Trophoblast cell (in vitro differentiated cells and primary cell): Measurements from ENCODE around the gene UBQLN4.
A peak's percentile ranks its signal among the peaks of the same experiment; 100 is the strongest.

Source experiments
- DNase-seq, 2 donors: peaks; one replicate each; pipeline ENCODE4 v3.0.0-alpha.2; 2016
- H2AFZ ChIP-seq: 2 replicates; pipeline ENCODE4 v1.6.1; 2013; ENCODE audit warnings: low read length, moderate library complexity, mild to moderate bottlenecking; ENCODE audit not compliant: insufficient read depth, poor library complexity
- H2AK5ac ChIP-seq: 2 replicates; pipeline ENCODE4 v1.6.1; 2013; ENCODE audit warnings: mild to moderate bottlenecking, low read length
- H2BK120ac ChIP-seq: 2 replicates; pipeline ENCODE4 v1.6.1; 2013; ENCODE audit warnings: low read length, mild to moderate bottlenecking, moderate library complexity; ENCODE audit not compliant: insufficient read depth, poor library complexity
- H2BK12ac ChIP-seq: 2 replicates; pipeline ENCODE4 v1.6.1; 2013; ENCODE audit warnings: mild to moderate bottlenecking, low read length, moderate library complexity
- H2BK5ac ChIP-seq: 2 replicates; pipeline ENCODE4 v1.6.1; 2013; ENCODE audit warnings: low read length, low read depth, moderate library complexity, mild to moderate bottlenecking; ENCODE audit not compliant: poor library complexity
- H3K14ac ChIP-seq: 2 replicates; pipeline ENCODE4 v1.6.1; 2013; ENCODE audit warnings: mild to moderate bottlenecking, low read length
- H3K18ac ChIP-seq: 2 replicates; pipeline ENCODE4 v1.6.1; 2013; ENCODE audit warnings: mild to moderate bottlenecking, low read length
- H3K23ac ChIP-seq: 2 replicates; pipeline ENCODE4 v1.6.1; 2013; ENCODE audit warnings: low read length
- H3K27ac ChIP-seq: 2 replicates; pipeline ENCODE4 v1.5.1; 2013; ENCODE audit warnings: low read depth, mild to moderate bottlenecking, inconsistent platforms, low read length, moderate library complexity
- H3K27me3 ChIP-seq: 2 replicates; pipeline ENCODE4 v1.6.1; 2013; ENCODE audit warnings: inconsistent platforms, mild to moderate bottlenecking, low read length, moderate library complexity; ENCODE audit not compliant: insufficient read depth
- H3K36me3 ChIP-seq, 2 experiments: 1 replicate in 1 of 2; 2 replicates in 1 of 2; pipeline ENCODE4 v1.6.1; 2013; ENCODE audit warnings: low read length in 2 of 2, mild to moderate bottlenecking in 2 of 2, moderate library complexity in 1 of 2; ENCODE audit not compliant: insufficient read depth in 2 of 2, control insufficient read depth in 1 of 2
- H3K4ac ChIP-seq: 2 replicates; pipeline ENCODE4 v1.6.1; 2013; ENCODE audit warnings: low read depth, mild to moderate bottlenecking, low read length, moderate library complexity
- H3K4me1 ChIP-seq, 2 experiments: 1 replicate in 1 of 2; 2 replicates in 1 of 2; pipeline ENCODE4 v1.6.1; 2013; ENCODE audit warnings: low read length in 2 of 2, mild to moderate bottlenecking in 2 of 2, moderate library complexity in 1 of 2; ENCODE audit not compliant: insufficient read depth in 2 of 2, control insufficient read depth in 1 of 2
- H3K4me2 ChIP-seq: 2 replicates; pipeline ENCODE4 v1.6.1; 2013; ENCODE audit warnings: inconsistent platforms, mild to moderate bottlenecking, low read length, moderate library complexity
- H3K4me3 ChIP-seq: 2 replicates; pipeline ENCODE4 v1.5.1; 2013; ENCODE audit warnings: mild to moderate bottlenecking, low read depth, low read length, inconsistent platforms
- H3K79me1 ChIP-seq: one replicate; pipeline ENCODE4 v1.6.1; 2013; ENCODE audit warnings: low read length
- H3K79me2 ChIP-seq: 2 replicates; pipeline ENCODE4 v1.6.1; 2013; ENCODE audit warnings: low read length, mild to moderate bottlenecking; ENCODE audit not compliant: control insufficient read depth, insufficient read depth, poor library complexity
- H3K9ac ChIP-seq: 2 replicates; pipeline ENCODE4 v1.6.1; 2013; ENCODE audit warnings: mild to moderate bottlenecking, low read length
- H3K9me3 ChIP-seq: 2 replicates; pipeline ENCODE4 v1.6.1; 2013; ENCODE audit warnings: low read depth, mild to moderate bottlenecking, control low read depth, inconsistent platforms, low read length; ENCODE audit not compliant: insufficient read depth
- H4K12ac ChIP-seq: 2 replicates; pipeline ENCODE4 v1.6.1; 2013; ENCODE audit warnings: low read depth, mild to moderate bottlenecking, low read length, moderate library complexity
- H4K8ac ChIP-seq: 2 replicates; pipeline ENCODE4 v1.6.1; 2013; ENCODE audit warnings: low read depth, mild to moderate bottlenecking, low read length, moderate library complexity
- H4K91ac ChIP-seq: one replicate; pipeline ENCODE4 v1.6.1; 2013; ENCODE audit warnings: low read depth, mild to moderate bottlenecking, low read length, moderate library complexity
- WGBS: extraction: QIAGEN DNeasy Blood & Tissue Kit; methylation state at CpG from one replicate; pipeline ENCODE4 v1.1.7; 2013; ENCODE audit warnings: missing lambda C conversion rate; ENCODE audit not compliant: insufficient read length, insufficient coverage; ENCODE audit errors: extremely low coverage; 5-methylcytosine and 5-hydroxymethylcytosine counted together

Gene UBQLN4

DNA sequence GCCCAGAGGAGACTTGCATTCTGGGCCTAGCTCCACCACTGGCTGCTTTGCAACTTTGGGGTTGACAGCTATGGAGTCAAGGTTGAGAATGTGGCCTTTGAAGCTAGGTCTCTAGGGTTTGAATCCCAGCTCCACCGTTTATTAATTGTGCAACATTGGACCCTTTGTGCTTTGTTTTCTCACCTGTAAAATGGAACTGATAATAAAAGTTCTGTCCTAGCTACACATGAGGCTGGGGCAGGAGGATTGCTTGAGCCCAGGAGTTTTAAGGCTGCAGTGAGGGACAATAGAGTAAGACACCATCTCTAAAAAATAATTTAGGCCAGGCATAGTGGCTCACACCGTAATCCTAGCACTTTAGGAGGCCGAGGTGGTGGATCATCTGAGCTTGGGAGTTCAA lies 45.7 kb upstream of the UBQLN4 start:
- Histone ChIP-seq H3K18ac (no peak overlapping the region), H3K9me3 (no peaks in the 10 kb centered on the region), H3K14ac (no peak overlapping the region), H3K4me3 (no peak overlapping the region), H4K8ac (no peak overlapping the region), H4K91ac (no peak overlapping the region), H2BK120ac (no peak overlapping the region), H2BK5ac (no peak overlapping the region), H3K23ac (no peak overlapping the region), H2BK12ac (no peak overlapping the region), H3K4ac (no peak overlapping the region), H3K27me3 (no peaks in the 10 kb centered on the region), H3K36me3 (peaks cover 20 to 25% of the 10 kb centered on the region in 2 experiments), H3K79me2 (peaks cover 11% of the 10 kb centered on the region), H3K4me2 (no peak overlapping the region), H3K9ac (no peak overlapping the region), H2AFZ (no peak overlapping the region), H3K79me1 (peaks cover 19% of the 10 kb centered on the region), H3K4me1 (peaks cover 40 to 46% of the 10 kb centered on the region in 2 experiments), H3K27ac (no peak overlapping the region), H4K12ac (no peak overlapping the region), H2AK5ac (no peak overlapping the region)
- no peak for DNase-seq
- no CpG with 5 or more reads among the region's 3 CpGs for WGBS

DNA sequence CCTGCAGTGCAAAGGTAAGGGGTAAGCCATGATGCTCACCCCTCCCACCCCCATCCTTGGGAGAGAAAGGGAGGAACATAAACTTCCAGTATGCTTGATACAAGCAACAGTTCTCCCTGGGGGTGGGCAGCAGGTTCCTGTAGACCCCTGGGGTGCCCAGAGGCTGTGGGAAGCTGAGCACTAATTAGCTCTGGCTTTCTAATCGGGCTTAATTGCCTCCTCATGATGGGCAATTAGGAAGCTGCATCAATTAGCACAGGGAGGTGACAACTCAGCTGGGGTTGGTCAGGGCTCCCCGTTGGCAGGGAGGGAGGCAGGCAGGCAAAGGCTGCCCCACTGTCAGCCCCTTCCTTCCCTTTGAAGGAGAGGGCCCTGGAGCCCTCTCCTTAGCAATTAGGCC lies 45.2 kb upstream of the UBQLN4 start:
- H3K9me3 ChIP-seq: no peaks in the 10 kb centered on the region
- no peak overlapping the region for H3K27ac ChIP-seq
- WGBS: no CpG with 5 or more reads among the region's 2 CpGs
- H3K79me2 ChIP-seq: peaks cover 8% of the 10 kb centered on the region
- H3K14ac ChIP-seq: no peak overlapping the region
- no peak overlapping the region for H3K4me2 ChIP-seq
- H4K8ac ChIP-seq: no peak overlapping the region
- peaks cover 15% of the 10 kb centered on the region for H3K79me1 ChIP-seq
- no peak overlapping the region for H3K18ac ChIP-seq
- H3K36me3 ChIP-seq: peaks cover 24 to 29% of the 10 kb centered on the region in 2 experiments
- DNase-seq: no peak
- H2AFZ ChIP-seq: no peak overlapping the region
- no peak overlapping the region for H4K12ac ChIP-seq
- H2BK120ac ChIP-seq: no peak overlapping the region
- H3K4me1 ChIP-seq: peaks cover 35 to 41% of the 10 kb centered on the region in 2 experiments
- H3K9ac ChIP-seq: no peak overlapping the region
- no peak overlapping the region for H2BK5ac ChIP-seq
- H2BK12ac ChIP-seq: no peak overlapping the region
- no peaks in the 10 kb centered on the region for H3K27me3 ChIP-seq
- H3K23ac ChIP-seq: no peak overlapping the region
- no peak overlapping the region for H3K4me3 ChIP-seq
- H3K4ac ChIP-seq: no peak overlapping the region
- H4K91ac ChIP-seq: no peak overlapping the region
- H2AK5ac ChIP-seq: no peak overlapping the region

DNA sequence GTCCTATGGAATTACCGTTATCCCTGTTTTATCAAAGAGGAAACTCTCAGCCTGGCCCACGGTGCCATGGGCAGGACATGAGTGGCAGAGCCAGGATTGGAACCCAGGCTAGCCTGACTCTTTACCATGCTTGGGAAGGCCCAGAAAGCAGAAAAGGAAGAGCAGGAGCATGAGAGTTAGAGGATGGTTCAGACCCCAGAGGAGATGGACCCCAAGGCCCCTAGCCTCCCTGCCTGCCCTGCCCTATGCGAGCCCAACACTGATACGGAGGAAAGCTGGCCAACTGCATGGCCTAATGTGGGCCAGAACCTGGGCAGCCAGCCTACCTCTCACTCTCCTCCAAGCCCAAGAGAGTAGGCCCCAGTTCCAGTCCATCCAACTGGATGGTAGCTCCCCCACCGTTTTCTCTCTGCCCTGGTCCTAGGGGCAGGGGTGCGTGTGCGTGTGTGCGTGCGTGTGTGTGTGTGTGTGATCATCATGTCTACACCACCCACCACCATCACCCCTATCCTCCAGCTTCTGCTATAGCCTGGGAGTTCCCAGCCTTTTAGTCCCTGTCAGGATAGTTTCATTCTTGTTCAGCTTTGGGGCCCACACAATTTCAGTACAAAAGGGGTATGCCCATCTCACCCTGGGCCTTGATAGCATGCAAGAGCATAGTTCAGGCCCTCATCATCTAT lies 44.0 kb upstream of the UBQLN4 start:
- Histone ChIP-seq H4K12ac (peak overlapping the region; percentile 20), H3K14ac (no peak overlapping the region), H3K9ac (no peak overlapping the region), H3K4ac (peak overlapping the region; percentile 1), H3K23ac (no peak overlapping the region), H3K18ac (peak overlapping the region; percentile 40), H3K4me3 (no peak overlapping the region), H4K91ac (no peak overlapping the region), H2AFZ (no peak overlapping the region), H3K4me2 (no peak overlapping the region), H3K79me1 (peaks cover 6% of the 10 kb centered on the region), H3K27me3 (no peaks in the 10 kb centered on the region), H3K9me3 (no peaks in the 10 kb centered on the region), H3K36me3 (peaks cover 28 to 29% of the 10 kb centered on the region in 2 experiments), H3K4me1 (peaks cover 24 to 30% of the 10 kb centered on the region in 2 experiments), H3K27ac (no peak overlapping the region), H2BK5ac (no peak overlapping the region), H3K79me2 (peaks cover 5% of the 10 kb centered on the region), H2BK120ac (peak overlapping the region; percentile 57), H4K8ac (no peak overlapping the region), H2BK12ac (no peak overlapping the region), H2AK5ac (no peak overlapping the region)
- no CpG with 5 or more reads among the region's 9 CpGs for whole genome bisulfite sequencing
- no peak for DNase-seq

DNA sequence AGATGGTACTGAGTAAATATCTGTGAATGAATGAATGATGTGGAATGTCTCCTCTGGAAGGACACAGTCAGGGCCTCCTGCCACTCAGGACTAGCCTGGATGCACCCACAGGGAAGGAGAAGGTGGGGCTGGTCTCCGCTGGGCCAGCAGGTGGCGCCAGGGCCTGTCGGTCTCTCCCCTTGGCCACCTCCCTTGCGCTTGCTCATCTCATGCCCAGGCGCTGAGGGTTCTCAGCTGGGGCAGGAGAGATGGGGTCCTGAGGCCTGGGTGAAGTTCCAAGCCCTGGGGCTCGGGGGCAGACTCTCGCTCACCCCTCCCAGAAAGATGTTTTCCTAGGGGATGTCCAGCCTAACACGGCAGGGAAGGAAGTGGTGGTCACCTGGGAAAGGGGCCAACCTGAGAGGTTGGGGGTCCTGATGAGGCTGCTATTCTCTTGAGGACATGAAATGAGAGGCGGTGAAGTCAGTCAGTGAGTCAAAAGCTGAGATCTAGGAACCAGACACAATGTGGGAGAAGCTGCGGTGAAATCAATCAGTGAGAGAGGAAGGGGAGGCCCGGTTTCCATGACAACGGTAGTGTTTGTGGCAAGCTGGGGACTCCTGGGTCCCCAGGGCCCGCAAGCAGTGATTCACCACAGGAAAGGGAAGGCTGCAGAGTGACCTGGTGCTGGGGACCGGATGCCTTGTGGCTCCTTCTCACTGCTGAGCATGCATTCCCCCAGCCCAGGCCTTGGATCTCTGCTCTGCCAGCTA lies 43.2 kb upstream of the UBQLN4 start:
- peak overlapping the region; percentile 72 for H2AK5ac ChIP-seq
- H2BK120ac ChIP-seq: peak overlapping the region; percentile 57
- peak overlapping the region; percentile 23 for H4K12ac ChIP-seq
- peaks cover 20 to 26% of the 10 kb centered on the region in 2 experiments for H3K4me1 ChIP-seq
- no peak overlapping the region for H3K9ac ChIP-seq
- H2BK12ac ChIP-seq: peak overlapping the region; percentile 9
- H4K8ac ChIP-seq: peak overlapping the region; percentile 24
- H3K4me2 ChIP-seq: no peak overlapping the region
- peak overlapping the region; percentile 75 for H2BK5ac ChIP-seq
- peaks cover 26 to 33% of the 10 kb centered on the region in 2 experiments for H3K36me3 ChIP-seq
- H4K91ac ChIP-seq: peak overlapping the region; percentile 79
- peak overlapping the region; percentile 50 for H3K4ac ChIP-seq
- DNase-seq: peak; percentile 83 to 91
- peak overlapping the region; percentile 19 for H3K27ac ChIP-seq
- no peaks in the 10 kb centered on the region for H3K27me3 ChIP-seq
- no peaks in the 10 kb centered on the region for H3K9me3 ChIP-seq
- peak overlapping the region; percentile 33 for H3K14ac ChIP-seq
- no CpG with 5 or more reads among the region's 14 CpGs for WGBS
- no peak overlapping the region for H3K23ac ChIP-seq
- no peak overlapping the region for H3K4me3 ChIP-seq
- H3K79me1 ChIP-seq: peaks cover 6% of the 10 kb centered on the region
- peak overlapping the region; percentile 12 for H2AFZ ChIP-seq
- H3K79me2 ChIP-seq: peaks cover 5% of the 10 kb centered on the region
- peak overlapping the region; percentile 40 for H3K18ac ChIP-seq
